ENCODE results near the gene ETV3.

ETV3 gene

GRCh38 chr1:157098519-157098918 is 39.7 kb downstream of the ETV3 start:
- no peak for DNase-seq (ENCODE audit: low spot score)
- in situ Hi-C loops (cut with MboI; ENCODE audit: low sequenced_read_pairs, unreplicated experiment), result loop anchor here (5.0 kb wide), 1 partner anchor 54 kb away; no protein-coding TSS in a partner anchor
- TF ChIP-seq CTCF (IDR thresholded peaks at IDR 0.05; ENCODE audit: borderline replicate concordance, control extremely low read depth, extremely low read depth, insufficient read depth, missing control alignments), result no peak

- TF ChIP-seq CTCF (IDR thresholded peaks at IDR 0.05; ENCODE audit: borderline replicate concordance, control extremely low read depth, extremely low read depth, insufficient read depth, missing control alignments), result no peak
- in situ Hi-C loops (cut with MboI; ENCODE audit: low sequenced_read_pairs, unreplicated experiment), result loop anchor here (5.0 kb wide), 1 partner anchor 55 kb away; no protein-coding TSS in a partner anchor
- no peak for DNase-seq (ENCODE audit: low spot score)
These were observed 40.5 kb downstream of the ETV3 start for GRCh38 chr1:157097692-157098091.

GRCh38 chr1:157096881-157097280 is 41.3 kb downstream of the ETV3 start:
- in situ Hi-C loops (cut with MboI; ENCODE audit: low sequenced_read_pairs, unreplicated experiment), result loop anchor here (5.0 kb wide), 1 partner anchor 55 kb away; no protein-coding TSS in a partner anchor
- no peak for TF ChIP-seq CTCF (IDR thresholded peaks at IDR 0.05; ENCODE audit: borderline replicate concordance, control extremely low read depth, extremely low read depth, insufficient read depth, missing control alignments)

GRCh38 chr1:157095551-157095950 is 42.6 kb downstream of the ETV3 start:
- no peak for DNase-seq (ENCODE audit: low spot score)
- in situ Hi-C loops (cut with MboI; ENCODE audit: low sequenced_read_pairs, unreplicated experiment), result loop anchor here (5.0 kb wide), 1 partner anchor 57 kb away; no protein-coding TSS in a partner anchor
- TF ChIP-seq CTCF (IDR thresholded peaks at IDR 0.05; ENCODE audit: borderline replicate concordance, control extremely low read depth, extremely low read depth, insufficient read depth, missing control alignments), result no peak

More at GRCh38 chr1:157096881-157097280, 41.3 kb downstream of the ETV3 start:
- no peak for DNase-seq (ENCODE audit: low spot score)

GRCh38 chr1:157095091-157095490 is 43.1 kb downstream of the ETV3 start:
- no peak for TF ChIP-seq CTCF (IDR thresholded peaks at IDR 0.05; ENCODE audit: borderline replicate concordance, control extremely low read depth, extremely low read depth, insufficient read depth, missing control alignments)
- in situ Hi-C loops (cut with MboI; ENCODE audit: low sequenced_read_pairs, unreplicated experiment), result loop anchor here (5.0 kb wide), 1 partner anchor 57 kb away; no protein-coding TSS in a partner anchor
- DNase-seq (ENCODE audit: low spot score), result no peak

GRCh38 chr1:157092831-157093230 is 45.4 kb downstream of the ETV3 start:
- TF ChIP-seq CTCF (IDR thresholded peaks at IDR 0.05; ENCODE audit: borderline replicate concordance, control extremely low read depth, extremely low read depth, insufficient read depth, missing control alignments), result no peak
- DNase-seq (ENCODE audit: low spot score), result no peak
- in situ Hi-C loops (cut with MboI; ENCODE audit: low sequenced_read_pairs, unreplicated experiment), result no loop called here
